GM19099 (cell line): ENCODE measurements around the gene YDJC.

Source experiments
- POLR2A ChIP-seq: IDR thresholded peaks from 3 replicates; pipeline ENCODE4 v1.6.1; 2011; ENCODE audit warnings: low read depth; ENCODE audit not compliant: insufficient read length; ENCODE audit errors: extremely low read depth

Gene YDJC, protein sequence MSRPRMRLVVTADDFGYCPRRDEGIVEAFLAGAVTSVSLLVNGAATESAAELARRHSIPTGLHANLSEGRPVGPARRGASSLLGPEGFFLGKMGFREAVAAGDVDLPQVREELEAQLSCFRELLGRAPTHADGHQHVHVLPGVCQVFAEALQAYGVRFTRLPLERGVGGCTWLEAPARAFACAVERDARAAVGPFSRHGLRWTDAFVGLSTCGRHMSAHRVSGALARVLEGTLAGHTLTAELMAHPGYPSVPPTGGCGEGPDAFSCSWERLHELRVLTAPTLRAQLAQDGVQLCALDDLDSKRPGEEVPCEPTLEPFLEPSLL

DNA sequence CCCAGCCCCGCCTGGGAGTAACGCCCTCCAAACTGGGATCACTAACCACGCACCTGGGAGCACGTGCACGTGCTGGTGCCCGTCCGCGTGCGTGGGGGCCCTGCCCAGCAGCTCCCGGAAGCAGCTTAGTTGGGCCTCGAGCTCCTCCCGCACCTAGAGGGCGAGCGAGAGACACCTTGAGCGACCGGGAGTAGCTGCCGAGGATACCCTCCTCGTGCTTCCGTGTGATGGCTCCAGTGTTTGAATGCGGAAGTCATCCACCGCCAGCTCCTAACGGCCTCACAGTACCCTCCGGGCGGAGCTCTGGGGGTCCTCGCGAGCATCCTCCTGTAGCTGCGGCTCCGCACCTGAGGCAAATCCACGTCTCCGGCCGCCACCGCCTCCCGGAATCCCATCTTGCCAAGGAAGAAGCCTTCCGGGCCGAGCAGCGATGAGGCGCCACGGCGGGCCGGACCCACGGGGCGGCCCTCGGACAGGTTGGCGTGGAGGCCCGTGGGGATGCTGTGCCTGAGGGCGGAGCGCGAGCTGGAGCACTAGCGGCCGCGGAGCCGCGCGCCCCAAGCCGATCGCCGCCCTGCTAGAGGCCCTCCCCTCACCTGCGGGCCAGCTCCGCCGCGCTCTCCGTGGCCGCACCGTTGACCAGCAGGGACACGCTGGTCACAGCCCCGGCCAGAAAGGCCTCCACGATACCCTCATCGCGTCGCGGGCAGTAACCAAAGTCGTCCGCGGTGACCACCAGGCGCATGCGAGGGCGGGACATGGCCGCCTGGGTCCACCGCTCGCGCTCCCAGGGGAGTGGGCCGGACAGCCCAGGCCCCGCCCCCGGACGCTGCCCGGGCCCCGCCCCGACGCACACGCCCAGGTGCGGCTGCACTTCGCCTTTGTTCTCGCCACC, at the start of gene YDJC:
Gene YDJC, minus strand, starts transcription at position 768 of the 895 bp plus-strand sequence. Its CDS starts 8 bp downstream, at position 760.
- TF ChIP-seq POLR2A = peak; percentile 77

DNA sequence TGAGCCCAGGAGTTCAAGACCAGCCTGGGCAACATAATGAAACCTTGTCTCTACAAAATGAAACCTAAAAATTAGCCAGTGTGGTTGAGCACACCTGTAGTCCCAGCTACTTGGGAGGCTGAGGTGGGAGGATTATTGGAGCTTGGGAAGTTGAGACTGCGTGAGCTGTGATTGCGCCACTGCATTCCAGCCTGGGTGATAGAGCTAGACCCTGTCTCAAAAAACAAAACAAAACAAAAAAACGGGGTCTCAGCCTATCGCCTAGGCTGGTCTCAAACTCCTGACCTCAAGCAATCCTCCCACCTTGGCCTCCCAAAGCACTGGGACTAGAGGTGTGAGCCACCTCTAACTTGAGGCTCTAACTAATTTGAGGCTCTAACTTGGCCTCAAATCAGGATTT, 49.6 kb upstream of the YDJC start:
- TF ChIP-seq POLR2A = no peak

DNA sequence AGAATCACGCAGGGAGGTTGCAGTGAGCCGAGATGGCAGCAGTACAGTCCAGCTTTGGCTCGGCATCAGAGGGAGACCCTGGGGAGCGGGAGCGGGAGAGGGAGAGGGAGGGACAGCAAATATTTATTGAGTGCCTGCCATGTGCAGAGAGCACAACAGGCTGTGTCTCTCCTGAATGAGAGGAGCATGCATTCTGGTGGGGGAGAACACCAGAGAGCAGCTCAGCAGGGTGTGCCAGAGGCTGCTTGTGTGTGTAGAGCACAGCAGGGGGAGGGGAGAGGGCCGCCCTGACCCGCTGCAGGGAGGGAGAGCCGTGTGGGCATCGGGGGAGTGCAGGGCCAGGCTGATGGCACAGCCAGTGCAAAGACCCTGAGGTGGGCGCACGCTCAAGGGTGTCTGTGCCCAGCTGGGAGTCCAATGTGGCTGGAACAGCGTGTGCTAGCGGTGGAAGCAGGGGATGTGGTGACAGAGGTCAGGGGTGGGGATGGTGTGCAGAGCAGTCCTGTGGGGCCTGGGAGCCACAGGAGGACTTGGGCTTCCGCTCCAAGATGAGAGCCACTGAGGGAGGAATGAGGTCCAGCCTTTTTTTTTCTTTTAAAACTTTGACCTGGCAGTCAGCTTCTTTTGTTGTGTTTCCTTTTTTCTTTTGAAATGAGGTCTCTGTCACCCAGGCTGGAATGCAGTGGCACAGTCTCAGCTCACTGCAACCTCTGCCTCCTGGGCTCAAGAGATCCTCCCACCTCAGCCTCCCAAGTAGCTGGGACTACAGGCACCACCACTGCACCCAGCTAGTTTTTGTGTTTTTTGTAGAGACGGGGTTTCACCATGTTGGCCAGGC, 48.0 kb upstream of the YDJC start:
- TF ChIP-seq POLR2A = no peak

DNA sequence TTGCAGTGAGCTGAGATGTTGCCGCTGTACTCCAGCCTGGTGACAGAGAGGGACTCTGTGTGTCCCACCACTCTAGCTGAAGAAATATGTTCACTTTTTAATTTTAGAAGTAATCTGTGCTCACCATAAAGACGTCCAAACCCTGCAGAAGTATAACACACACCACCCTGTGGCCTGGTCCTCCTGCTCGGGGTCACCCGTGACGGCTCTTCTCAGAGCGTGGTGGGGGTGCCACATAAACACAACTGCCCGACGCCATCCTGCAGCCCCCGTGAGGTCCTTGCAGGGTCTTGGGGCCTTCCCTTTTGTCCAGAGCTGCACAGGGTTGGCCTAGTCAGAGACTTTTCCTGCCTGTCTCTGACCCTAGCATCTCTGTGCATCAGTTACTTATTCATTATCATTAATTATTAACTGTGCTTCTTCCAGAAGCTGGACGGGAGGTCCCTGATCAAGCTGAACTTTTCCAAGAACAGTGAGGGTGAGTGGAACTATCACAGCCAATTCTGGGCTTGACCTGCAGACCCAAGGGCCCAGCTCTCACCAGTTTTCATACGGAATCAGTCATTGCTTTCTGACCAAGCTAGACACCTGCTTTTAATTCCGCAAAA, 44.9 kb upstream of the YDJC start:
- TF ChIP-seq POLR2A = no peak

DNA sequence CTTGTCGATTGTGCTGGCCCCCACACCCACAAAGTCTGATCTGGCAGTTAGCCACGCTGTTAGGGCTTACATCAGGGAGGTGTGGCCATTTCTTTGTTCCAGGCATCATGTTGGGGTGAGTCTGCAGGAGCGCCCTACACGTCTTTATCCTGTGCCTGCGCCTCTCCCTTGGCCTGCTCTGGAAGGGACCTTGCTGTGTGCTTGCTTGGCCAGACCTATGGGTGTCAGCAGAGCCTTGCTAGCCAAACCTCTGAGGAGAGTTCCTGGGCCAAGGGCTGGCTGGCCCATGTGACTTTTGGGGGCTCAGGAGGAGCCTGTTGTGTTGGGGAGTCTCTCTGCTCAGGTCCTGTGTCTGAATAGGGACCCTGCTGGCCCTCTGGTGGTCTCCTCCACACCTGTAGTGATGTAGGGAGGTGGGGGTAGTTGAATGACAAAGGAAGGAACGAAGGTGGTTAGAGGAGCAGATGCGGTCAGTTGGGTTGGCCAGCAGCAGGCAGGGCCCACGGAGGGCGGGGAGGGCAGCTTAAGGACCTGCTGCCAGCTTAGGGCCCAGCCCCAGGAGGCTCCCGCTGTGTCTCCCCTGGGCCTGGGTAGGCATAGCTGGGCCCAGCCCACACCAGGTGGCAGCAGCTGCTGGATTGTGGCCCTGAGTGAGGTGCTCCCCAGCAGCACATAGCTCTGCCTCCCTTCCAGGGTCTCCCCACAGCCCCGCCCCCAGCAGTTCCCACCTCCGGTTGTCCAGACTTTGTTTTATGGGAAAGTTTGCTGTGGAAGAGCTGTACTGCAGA, 43.9 kb upstream of the YDJC start:
- TF ChIP-seq POLR2A = no peak

DNA sequence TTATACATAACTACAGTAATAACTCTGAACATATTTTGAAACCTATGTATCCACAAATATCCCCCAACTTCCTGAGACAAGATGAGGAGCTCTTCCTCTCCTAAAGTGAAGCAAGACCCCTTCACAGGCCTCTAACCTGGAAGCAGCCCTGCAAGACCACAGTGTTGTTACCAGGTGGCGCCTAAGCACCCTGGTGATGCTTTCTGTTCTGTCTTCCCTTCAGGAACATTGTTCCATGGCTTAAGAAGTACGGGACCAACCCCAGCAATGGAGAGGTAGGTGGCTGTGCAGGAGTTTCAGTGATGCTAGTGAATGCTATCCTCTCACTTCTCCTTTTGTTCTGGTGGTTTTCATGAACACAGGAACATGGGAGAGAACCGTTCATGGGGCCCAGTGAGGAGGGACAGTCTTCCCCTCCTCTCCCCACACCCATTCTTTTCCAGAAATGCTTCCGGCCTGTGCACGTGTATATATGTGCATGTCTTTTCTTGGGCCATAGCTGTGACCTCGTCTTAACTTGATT, 42.3 kb upstream of the YDJC start:
- no peak for TF ChIP-seq POLR2A

DNA sequence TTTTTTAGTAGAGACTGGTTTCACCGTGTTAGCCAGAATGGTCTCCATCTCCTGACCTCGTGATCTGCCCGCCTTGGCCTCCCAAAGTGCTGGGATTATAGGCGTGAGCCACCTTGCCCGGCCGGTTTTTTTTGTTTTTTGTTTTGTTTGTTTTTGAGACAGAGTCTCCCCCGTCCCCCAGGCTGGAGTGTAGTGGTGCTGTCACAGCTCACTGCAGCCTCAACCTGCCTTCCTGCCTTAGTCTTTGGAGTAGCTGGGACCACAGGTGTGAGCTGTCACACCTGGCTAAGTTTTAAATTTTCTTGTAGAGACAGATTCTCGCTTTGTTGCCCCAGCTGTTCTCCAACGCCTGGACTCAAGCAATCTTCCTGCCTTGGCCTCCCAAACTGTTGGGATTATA, 39.2 kb upstream of the YDJC start:
- TF ChIP-seq POLR2A = no peak

DNA sequence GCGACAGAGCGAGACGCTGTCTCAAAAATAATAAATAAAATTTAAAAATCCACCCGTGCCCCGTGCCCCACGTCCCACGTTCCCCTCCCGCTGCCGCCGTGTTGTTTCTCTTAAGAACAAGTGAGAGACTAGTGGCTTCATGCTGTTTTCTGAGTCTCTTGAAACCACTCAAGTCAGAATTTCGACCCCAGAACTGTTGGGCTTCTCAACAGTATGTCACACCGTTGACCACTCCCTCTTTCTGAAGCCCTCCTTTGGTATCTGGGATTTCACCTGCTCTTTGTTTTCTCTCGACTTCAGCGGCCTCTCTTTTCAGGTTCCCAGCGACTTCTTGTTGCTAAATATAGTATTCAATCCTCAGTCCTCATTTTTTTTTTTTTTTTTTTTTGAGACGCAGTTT, 37.0 kb upstream of the YDJC start:
- TF ChIP-seq POLR2A = no peak

DNA sequence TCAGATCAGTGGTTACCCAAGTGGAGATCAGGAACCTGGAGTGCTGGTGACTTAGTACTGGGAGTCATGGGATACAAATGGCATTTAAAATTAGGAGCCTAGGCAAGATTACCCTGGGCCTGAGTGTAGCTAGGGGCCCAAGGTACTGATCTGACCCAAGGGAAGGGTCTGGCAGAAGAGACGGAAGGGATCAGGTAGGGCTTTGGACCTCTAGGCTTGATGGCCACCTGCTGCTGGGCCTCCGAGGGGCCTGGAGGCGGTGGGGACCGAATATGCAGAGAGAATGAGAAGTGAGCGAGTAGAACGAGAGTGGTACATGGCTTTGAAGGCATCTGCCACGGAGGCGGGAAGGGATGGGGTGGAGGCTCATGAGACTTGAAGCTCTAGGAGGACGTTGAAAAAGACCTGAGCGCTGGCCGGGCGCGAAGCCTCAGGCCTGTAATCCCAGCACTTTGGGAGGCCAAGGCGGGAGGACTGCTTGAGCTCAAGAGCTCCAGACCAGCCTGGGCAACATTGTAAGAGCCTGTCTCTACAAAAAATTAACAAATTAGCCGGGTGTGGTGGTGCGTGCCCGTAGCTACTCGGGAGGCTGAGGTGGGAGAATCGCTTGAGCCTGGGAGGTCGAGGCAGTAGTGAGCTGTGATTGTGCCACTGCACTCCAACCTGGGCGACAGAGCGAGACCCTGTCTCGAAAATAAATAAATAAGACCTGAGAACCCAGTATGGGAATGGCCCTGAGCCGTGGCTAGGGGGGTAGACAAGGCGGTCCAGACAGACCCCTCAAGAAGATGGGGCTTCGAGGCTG, 35.4 kb upstream of the YDJC start:
- TF ChIP-seq POLR2A = no peak

DNA sequence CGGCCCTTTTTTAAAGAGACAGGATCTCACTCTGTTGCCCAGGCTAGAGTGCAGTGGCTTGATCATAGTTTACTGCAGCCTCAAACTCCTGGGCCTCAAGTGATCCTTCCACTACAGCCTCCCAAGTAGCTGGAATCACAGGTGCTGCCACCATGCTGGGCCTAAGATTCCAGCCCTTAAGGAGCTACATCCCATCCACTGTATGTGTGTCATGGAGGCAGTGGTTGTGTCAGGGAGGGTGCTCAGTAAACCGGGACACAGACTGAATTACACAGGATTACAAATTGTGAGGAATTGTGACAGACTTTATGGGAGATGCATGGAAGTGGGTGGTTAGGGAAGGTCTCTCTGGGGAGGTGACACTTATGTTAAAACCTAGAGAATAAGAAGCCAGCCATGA, 33.9 kb upstream of the YDJC start:
- TF ChIP-seq POLR2A = no peak

DNA sequence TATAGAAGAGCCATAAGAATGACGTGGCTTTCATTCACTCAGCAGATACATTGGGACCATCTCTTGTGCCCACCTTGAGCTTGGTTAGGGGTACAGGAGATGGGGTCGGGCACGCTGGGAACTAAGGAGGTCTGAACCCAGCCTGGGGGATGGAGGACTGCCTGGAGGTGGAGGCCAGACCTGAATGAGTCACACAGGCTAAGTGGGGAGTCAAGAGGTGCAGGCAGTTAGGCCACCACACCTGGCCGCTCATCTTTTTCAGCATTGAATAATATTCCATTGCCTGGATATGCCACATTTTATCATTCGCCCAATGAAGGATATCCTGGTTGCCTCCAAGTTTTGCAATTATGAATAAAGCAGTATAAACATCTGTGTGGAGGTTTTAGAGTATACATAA, 32.2 kb upstream of the YDJC start:
- TF ChIP-seq POLR2A = no peak

DNA sequence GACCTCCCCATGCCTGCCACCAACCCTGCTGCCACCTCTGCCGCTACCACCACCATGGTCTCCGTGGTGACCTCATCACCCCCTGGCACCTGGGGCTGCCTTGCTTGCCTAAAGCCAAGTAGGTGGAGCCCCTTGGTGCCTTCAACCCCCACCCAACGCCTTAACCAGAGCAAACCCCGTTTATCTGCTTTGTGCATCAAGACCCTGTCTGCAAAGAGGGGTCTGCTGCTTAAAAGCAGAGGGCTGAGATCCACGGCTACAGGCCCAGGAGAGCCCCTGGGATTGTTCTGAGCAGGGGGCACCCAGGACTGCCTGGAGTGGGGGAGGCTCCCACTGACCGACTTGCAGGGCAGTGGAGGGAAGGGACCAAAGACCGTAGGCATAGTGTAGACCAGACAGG, 31.1 kb upstream of the YDJC start:
- TF ChIP-seq POLR2A = no peak
